Measurements from ENCODE around the gene HMGB2.

The HMGB2 gene

DNA sequence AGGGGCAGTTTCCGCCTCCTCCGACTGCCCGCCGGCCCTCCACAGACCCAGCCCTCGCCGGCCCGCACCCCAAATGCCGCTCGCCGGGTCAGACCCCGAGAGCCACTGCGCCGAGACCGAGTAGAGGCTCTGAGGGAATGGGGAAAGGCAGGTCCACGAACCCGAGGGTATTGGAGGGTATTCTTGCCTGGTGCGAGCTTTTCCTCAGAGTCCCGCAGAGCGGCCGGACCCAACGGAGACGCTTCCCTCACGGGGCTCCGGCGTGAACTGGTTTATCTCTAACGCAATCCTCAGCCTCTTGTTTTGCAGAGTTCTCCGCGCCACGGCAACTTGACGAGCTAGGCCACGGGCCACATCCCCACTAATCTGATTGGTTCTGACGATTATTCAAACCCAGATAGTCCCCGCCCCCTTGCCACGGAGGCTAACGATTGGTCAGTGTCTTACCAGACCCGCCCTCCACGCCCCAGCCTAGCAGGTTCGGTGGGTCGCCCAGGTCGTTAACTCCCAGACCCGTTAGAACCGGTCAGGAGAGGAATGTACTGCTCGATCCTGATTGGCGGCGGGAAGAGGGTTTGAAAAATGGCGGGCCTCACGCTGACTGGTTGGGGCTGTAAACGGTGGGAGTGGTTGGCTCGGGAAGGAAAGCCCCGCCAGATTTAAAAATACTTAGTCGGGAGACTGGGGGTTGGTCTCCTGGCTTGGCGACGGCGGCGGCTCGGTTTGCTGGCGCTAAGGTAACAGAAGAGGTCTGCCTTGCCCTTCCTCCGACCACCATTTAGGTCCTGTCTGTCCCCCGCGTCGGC lies at the start of gene HMGB2:
Gene HMGB2 (minus strand): TSS at position 274 of the 806 bp plus-strand sequence. CDS start 709 bp downstream, outside the sequence.
- Histone ChIP-seq H3K36me3 (ENCODE audit: control insufficient read depth in 5 of 5, insufficient read depth in 5 of 5, low read length in 5 of 5) (peaks cover 6 to 23% (median 9%) of the 10 kb centered on the region in 5 donors), H3K9me3 (ENCODE audit: control insufficient read depth in 5 of 5, low read length in 5 of 5) (no peaks in the 10 kb centered on the region), H3K4me3 (ENCODE audit: low read depth in 1 of 5, low read length in 5 of 5) (peak within 1 kb of the TSS; percentile 93 to 99 (median 96)), H3K27ac (ENCODE audit: low read depth, low read length) (peak within 1 kb of the TSS; percentile 92), H3K9ac (ENCODE audit: low read length in 5 of 5) (peak within 1 kb of the TSS; percentile 1 to 94 (median 85)), H3K4me1 (ENCODE audit: control insufficient read depth in 5 of 5, insufficient read depth in 5 of 5, low read length in 5 of 5) (peaks cover 0 to 31% (median 28%) of the 10 kb centered on the region in 5 donors), H3K27me3 (ENCODE audit: control insufficient read depth in 5 of 5, insufficient read depth in 4 of 5, low read length in 5 of 5) (no peaks in the 10 kb centered on the region)

DNA sequence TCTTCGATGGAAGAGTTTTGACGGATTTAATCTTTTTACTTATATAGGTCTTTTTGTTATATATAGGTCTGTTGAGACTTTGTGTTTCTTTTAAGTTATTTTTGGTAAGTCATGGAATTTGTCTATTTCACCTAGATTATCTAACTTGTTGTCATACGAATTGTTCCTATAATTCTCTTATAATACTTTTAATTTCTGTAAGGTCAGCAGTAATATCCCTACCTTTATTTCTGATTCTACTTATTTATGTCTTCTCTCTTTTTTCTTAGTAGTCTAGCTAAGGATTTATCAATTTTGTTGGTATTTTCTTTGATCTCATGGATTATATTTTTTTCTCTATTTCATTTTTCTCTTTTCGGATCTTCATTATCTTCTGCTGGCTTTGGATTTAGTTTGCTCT lies 48.2 kb upstream of the HMGB2 start:
- no peak overlapping the region for H3K9ac ChIP-seq (ENCODE audit: low read length in 5 of 5)

DNA sequence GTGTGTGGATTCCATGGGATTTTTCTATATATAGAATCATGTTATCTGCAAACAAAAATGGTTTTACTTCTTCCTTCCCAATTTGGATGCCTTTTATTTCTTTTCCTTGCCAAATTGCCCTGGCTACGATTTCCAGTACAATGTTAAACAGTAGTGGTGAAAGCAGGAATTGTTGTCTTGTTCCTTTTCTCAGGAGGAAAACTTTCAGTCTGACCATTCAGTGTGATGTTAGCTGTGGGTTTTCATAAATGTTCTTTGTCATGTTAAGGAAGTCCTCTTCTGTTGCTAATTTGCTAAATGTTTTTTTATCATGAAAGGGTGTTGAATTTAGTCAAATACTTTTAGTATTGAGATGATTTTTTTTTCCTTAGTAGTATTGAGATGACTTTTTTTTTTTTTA lies 47.5 kb upstream of the HMGB2 start:
- H3K9me3 ChIP-seq (ENCODE audit: control insufficient read depth in 5 of 5, low read length in 5 of 5): no peaks in the 10 kb centered on the region
- no peak overlapping the region for H3K9ac ChIP-seq (ENCODE audit: low read length in 5 of 5)
- H3K27ac ChIP-seq (ENCODE audit: low read depth, low read length): no peak overlapping the region
- no peaks in the 10 kb centered on the region for H3K27me3 ChIP-seq (ENCODE audit: control insufficient read depth in 5 of 5, insufficient read depth in 4 of 5, low read length in 5 of 5)
- H3K36me3 ChIP-seq (ENCODE audit: control insufficient read depth in 5 of 5, insufficient read depth in 5 of 5, low read length in 5 of 5): no peaks in the 10 kb centered on the region
- H3K4me1 ChIP-seq (ENCODE audit: control insufficient read depth in 5 of 5, insufficient read depth in 5 of 5, low read length in 5 of 5): no peaks in the 10 kb centered on the region
- H3K4me3 ChIP-seq (ENCODE audit: low read depth in 1 of 5, low read length in 5 of 5): no peak overlapping the region

More for the DNA sequence above, 48.2 kb upstream of the HMGB2 start:
- Histone ChIP-seq H3K9me3 (ENCODE audit: control insufficient read depth in 5 of 5, low read length in 5 of 5) (no peaks in the 10 kb centered on the region), H3K4me3 (ENCODE audit: low read depth in 1 of 5, low read length in 5 of 5) (no peak overlapping the region), H3K27ac (ENCODE audit: low read depth, low read length) (no peak overlapping the region), H3K27me3 (ENCODE audit: control insufficient read depth in 5 of 5, insufficient read depth in 4 of 5, low read length in 5 of 5) (no peaks in the 10 kb centered on the region), H3K4me1 (ENCODE audit: control insufficient read depth in 5 of 5, insufficient read depth in 5 of 5, low read length in 5 of 5) (no peaks in the 10 kb centered on the region), H3K36me3 (ENCODE audit: control insufficient read depth in 5 of 5, insufficient read depth in 5 of 5, low read length in 5 of 5) (no peaks in the 10 kb centered on the region)

DNA sequence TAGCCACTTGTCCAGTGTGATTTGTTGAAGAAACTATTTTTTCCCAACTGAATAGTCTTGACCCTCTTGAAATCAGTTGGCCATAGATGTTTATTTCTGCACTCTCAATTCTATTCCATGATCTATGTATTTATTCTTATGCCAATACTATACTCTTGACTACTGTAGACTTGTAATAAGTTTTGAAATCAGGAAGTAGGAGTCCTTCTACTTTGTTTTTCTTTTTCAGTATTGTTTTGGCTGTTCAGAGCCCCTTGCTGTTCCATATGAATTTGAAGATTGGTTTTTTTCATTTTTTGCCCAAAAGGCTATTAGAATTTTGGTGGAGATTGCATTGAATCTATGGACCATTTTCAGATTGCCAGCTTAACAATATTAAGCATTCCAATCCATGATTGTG lies 46.8 kb upstream of the HMGB2 start:
- H3K27ac ChIP-seq (ENCODE audit: low read depth, low read length): no peak overlapping the region
- no peaks in the 10 kb centered on the region for H3K9me3 ChIP-seq (ENCODE audit: control insufficient read depth in 5 of 5, low read length in 5 of 5)
- no peaks in the 10 kb centered on the region for H3K4me1 ChIP-seq (ENCODE audit: control insufficient read depth in 5 of 5, insufficient read depth in 5 of 5, low read length in 5 of 5)
- H3K4me3 ChIP-seq (ENCODE audit: low read depth in 1 of 5, low read length in 5 of 5): no peak overlapping the region
- H3K9ac ChIP-seq (ENCODE audit: low read length in 5 of 5): no peak overlapping the region
- no peaks in the 10 kb centered on the region for H3K27me3 ChIP-seq (ENCODE audit: control insufficient read depth in 5 of 5, insufficient read depth in 4 of 5, low read length in 5 of 5)
- H3K36me3 ChIP-seq (ENCODE audit: control insufficient read depth in 5 of 5, insufficient read depth in 5 of 5, low read length in 5 of 5): no peaks in the 10 kb centered on the region

DNA sequence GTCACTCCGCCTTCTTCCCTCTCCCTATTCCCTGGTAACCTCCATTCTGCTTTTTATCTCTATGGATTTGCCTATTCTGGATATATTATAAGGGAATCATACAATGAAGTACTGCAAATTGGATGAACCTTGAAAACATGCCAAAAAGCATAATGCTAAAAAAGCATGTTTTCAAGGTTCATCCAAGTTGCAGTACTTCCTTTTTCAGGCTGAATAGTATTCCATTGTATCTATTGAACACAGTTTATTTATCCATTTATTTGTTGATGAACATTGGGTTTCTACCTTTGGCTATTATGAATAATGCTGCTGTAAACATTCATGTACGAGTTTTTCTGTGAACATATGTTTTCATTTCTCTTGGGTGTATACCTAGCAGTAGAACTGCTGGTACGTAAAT lies 45.8 kb upstream of the HMGB2 start:
- Histone ChIP-seq H3K4me3 (ENCODE audit: low read depth in 1 of 5, low read length in 5 of 5) (no peak overlapping the region), H3K4me1 (ENCODE audit: control insufficient read depth in 5 of 5, insufficient read depth in 5 of 5, low read length in 5 of 5) (no peaks in the 10 kb centered on the region), H3K27ac (ENCODE audit: low read depth, low read length) (no peak overlapping the region), H3K36me3 (ENCODE audit: control insufficient read depth in 5 of 5, insufficient read depth in 5 of 5, low read length in 5 of 5) (no peaks in the 10 kb centered on the region), H3K9ac (ENCODE audit: low read length in 5 of 5) (no peak overlapping the region), H3K27me3 (ENCODE audit: control insufficient read depth in 5 of 5, insufficient read depth in 4 of 5, low read length in 5 of 5) (no peaks in the 10 kb centered on the region), H3K9me3 (ENCODE audit: control insufficient read depth in 5 of 5, low read length in 5 of 5) (no peaks in the 10 kb centered on the region)

DNA sequence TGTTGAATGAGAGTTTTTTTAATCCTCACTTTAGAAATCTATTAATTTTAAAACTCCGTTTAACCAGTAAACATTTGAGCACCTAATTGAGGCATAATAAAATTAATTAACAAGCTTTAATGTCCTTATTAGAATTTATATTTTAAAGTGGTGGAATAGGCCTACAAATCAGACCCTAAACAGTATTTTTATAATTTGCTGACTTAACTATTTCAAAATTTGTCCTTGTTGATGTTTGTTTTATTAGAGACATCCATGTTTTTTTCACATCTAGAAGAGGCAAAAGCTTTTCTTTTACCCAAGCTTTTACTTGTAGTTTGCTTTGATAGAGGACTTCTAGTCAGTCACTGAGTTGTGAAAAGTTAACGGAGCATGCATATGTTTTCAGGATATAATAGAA lies 40.4 kb upstream of the HMGB2 start:
- no peaks in the 10 kb centered on the region for H3K9me3 ChIP-seq (ENCODE audit: control insufficient read depth in 5 of 5, low read length in 5 of 5)
- H3K4me3 ChIP-seq (ENCODE audit: low read depth in 1 of 5, low read length in 5 of 5): no peak overlapping the region
- no peaks in the 10 kb centered on the region for H3K27me3 ChIP-seq (ENCODE audit: control insufficient read depth in 5 of 5, insufficient read depth in 4 of 5, low read length in 5 of 5)
- peaks cover 2 to 14% (median 10%) of the 10 kb centered on the region in 5 donors for H3K4me1 ChIP-seq (ENCODE audit: control insufficient read depth in 5 of 5, insufficient read depth in 5 of 5, low read length in 5 of 5)
- no peaks in the 10 kb centered on the region for H3K36me3 ChIP-seq (ENCODE audit: control insufficient read depth in 5 of 5, insufficient read depth in 5 of 5, low read length in 5 of 5)
- no peak overlapping the region for H3K27ac ChIP-seq (ENCODE audit: low read depth, low read length)
- no peak overlapping the region for H3K9ac ChIP-seq (ENCODE audit: low read length in 5 of 5)

DNA sequence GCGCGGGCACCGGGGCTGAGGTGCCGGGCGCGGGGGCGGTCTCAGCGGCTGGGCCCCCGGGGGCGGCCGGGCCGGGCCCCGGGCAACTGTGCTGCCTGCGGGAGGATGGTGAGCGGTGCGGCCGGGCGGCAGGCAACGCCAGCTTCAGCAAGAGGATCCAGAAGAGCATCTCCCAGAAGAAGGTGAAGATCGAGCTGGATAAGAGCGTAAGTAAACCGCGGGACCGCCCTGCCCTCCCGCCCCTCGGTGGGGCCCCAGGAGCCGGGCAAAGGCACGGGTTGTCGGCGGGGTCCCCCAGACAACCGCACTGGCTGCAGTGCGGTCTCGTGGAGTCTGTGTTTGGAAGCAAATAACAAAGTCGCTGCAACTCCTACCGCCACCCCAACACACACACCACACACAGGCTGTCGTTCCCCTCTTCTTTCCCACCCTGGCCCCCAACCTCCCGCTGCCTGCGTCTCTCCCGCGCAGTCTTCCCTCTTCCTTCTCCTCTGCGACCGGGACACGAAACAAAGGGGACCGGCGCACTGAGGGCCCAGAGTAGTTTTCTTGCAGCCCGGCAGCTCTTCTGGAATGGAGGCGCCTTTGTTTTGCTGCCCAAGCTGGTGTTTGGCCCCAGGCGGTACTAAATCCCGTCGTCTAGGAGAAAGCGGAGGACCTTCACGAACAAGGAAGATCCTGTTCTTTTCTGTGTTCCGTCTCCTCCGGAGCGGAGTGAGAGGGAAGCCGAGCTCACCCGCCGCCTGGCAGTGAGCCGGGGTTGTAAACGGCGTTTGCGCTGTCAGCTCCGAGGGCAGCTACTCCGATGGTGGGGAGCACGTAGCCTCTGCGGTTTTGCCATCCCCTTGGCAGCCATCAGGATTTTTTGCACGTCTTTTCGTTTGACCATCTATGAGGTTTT lies 37.4 kb upstream of the HMGB2 start:
- Histone ChIP-seq H3K4me3 (ENCODE audit: low read depth in 1 of 5, low read length in 5 of 5) (peak overlapping the region; percentile 78 to 98 (median 96)), H3K36me3 (ENCODE audit: control insufficient read depth in 5 of 5, insufficient read depth in 5 of 5, low read length in 5 of 5) (no peaks in the 10 kb centered on the region), H3K9me3 (ENCODE audit: control insufficient read depth in 5 of 5, low read length in 5 of 5) (no peaks in the 10 kb centered on the region), H3K4me1 (ENCODE audit: control insufficient read depth in 5 of 5, insufficient read depth in 5 of 5, low read length in 5 of 5) (peaks cover 2 to 20% (median 15%) of the 10 kb centered on the region in 5 donors), H3K27ac (ENCODE audit: low read depth, low read length) (peak overlapping the region; percentile 72), H3K27me3 (ENCODE audit: control insufficient read depth in 5 of 5, insufficient read depth in 4 of 5, low read length in 5 of 5) (no peaks in the 10 kb centered on the region), H3K9ac (ENCODE audit: low read length in 5 of 5) (peak overlapping the region; percentile 53 to 76 (median 68))

DNA sequence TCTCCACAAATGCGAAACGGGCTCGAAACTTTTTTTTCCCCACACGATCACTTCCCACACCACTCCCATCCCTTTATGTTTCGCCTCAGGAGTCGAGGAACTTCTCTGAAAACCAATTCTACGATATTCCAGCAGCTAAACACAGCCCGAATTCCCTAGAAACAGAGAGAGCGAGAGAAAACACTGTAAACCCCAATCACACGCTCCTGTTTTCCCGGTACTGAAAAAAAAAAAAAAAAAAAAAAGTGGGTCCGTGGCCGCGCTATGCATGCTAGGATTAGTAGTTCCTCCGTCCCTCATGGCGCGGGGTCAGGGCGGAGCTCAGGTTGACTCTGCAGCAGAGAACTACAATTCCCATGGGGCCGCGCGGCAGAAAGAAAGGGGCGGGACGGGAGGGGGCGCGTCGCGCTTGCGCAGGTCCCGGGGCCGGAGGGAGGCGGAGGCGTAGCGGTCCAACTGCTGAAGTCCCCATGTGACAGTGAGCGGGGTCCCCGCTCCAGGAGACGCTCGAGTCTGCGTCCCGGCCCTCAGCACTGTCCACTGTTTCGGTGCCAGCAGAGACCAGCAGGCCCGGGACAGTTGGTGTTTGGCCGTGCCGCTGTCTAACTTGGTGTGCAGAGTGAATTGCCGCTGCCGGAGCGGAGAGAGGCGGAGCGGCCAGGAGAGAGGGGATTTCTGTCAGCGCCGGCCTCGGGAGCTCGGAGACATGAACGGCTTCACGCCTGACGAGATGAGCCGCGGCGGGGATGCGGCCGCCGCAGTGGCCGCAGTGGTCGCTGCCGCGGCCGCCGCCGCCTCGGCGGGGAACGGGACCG lies 36.5 kb upstream of the HMGB2 start, which contains the start of gene SAP30:
Gene SAP30 (plus strand): TSS at position 478 of the 815 bp plus-strand sequence. CDS start 229 bp downstream, at position 707.
- H3K9me3 ChIP-seq (ENCODE audit: control insufficient read depth in 5 of 5, low read length in 5 of 5): no peaks in the 10 kb centered on the region
- H3K4me1 ChIP-seq (ENCODE audit: control insufficient read depth in 5 of 5, insufficient read depth in 5 of 5, low read length in 5 of 5): peaks cover 2 to 20% (median 15%) of the 10 kb centered on the region in 5 donors
- H3K36me3 ChIP-seq (ENCODE audit: control insufficient read depth in 5 of 5, insufficient read depth in 5 of 5, low read length in 5 of 5): no peaks in the 10 kb centered on the region
- peak within 1 kb of the TSS; percentile 95 for H3K27ac ChIP-seq (ENCODE audit: low read depth, low read length)
- H3K9ac ChIP-seq (ENCODE audit: low read length in 5 of 5): peak within 1 kb of the TSS; percentile 79 to 98 (median 86)
- no peaks in the 10 kb centered on the region for H3K27me3 ChIP-seq (ENCODE audit: control insufficient read depth in 5 of 5, insufficient read depth in 4 of 5, low read length in 5 of 5)
- peak within 1 kb of the TSS; percentile 78 to 98 (median 96) for H3K4me3 ChIP-seq (ENCODE audit: low read depth in 1 of 5, low read length in 5 of 5)

DNA sequence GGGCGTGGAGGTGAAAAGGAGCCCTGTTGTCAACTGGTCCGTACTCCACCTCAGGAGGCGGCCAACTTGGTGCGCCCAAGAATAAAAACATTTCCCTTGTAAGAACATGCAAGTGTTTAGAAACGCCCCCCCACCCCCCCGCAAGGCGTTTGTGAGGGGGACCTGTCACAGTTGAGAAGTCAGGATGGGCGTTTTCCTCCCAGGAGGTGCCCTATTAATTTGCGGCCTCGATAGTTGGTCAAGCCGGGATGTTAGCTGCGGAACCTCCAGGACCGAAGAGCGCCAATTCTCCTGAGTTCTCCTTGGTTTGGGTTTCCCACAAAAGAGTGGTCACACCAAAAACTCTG lies 35.9 kb upstream of the HMGB2 start:
- Histone ChIP-seq H3K9me3 (ENCODE audit: control insufficient read depth in 5 of 5, low read length in 5 of 5) (no peaks in the 10 kb centered on the region), H3K27me3 (ENCODE audit: control insufficient read depth in 5 of 5, insufficient read depth in 4 of 5, low read length in 5 of 5) (no peaks in the 10 kb centered on the region), H3K27ac (ENCODE audit: low read depth, low read length) (peak overlapping the region; percentile 95), H3K4me1 (ENCODE audit: control insufficient read depth in 5 of 5, insufficient read depth in 5 of 5, low read length in 5 of 5) (peaks cover 2 to 20% (median 15%) of the 10 kb centered on the region in 5 donors), H3K36me3 (ENCODE audit: control insufficient read depth in 5 of 5, insufficient read depth in 5 of 5, low read length in 5 of 5) (no peaks in the 10 kb centered on the region), H3K9ac (ENCODE audit: low read length in 5 of 5) (peak overlapping the region; percentile 79 to 98 (median 86)), H3K4me3 (ENCODE audit: low read depth in 1 of 5, low read length in 5 of 5) (peak overlapping the region; percentile 78 to 98 (median 95))

Data from subcutaneous abdominal adipose tissue (tissue), 5 donors.